Breast epithelium (tissue), 4 donors: Measurements from ENCODE around the gene DNAJC16. TPM values are rescaled to one million over a fixed set of nuclear protein-coding genes. Genes with fewer than 3 reads are reported as not detected.

Experiments
- DNase-seq, 2 donors: peaks; one replicate each; pipeline ENCODE4 v3.0.0-alpha.2; 2019; ENCODE audit warnings: low spot score in 2 of 2
- H3K27ac ChIP-seq, 2 donors: fragments of 200-600 bp; sonication (generic) in 1 of 2; one replicate each; pipeline ENCODE4 v1.5.1; 2016 to 2019; ENCODE audit warnings: mild to moderate bottlenecking in 1 of 2
- H3K27me3 ChIP-seq, 2 donors: fragments of 200-600 bp; sonication (generic) in 1 of 2; one replicate each; pipeline versions ENCODE4 v1.5.1 to v1.6.0; 2017 to 2019; ENCODE audit warnings: control low read depth in 1 of 2, mild to moderate bottlenecking in 1 of 2
- H3K36me3 ChIP-seq: fragments of 200-600 bp; one replicate; pipeline ENCODE4 v1.5.1; 2019
- H3K4me1 ChIP-seq, 2 donors: fragments of 200-600 bp; sonication (generic); one replicate each; pipeline ENCODE4 v1.5.1; 2016 to 2019; ENCODE audit warnings: control low read depth in 1 of 2
- H3K4me3 ChIP-seq, 3 donors: fragments of 200-600 bp; sonication (generic); 1 replicate in 2 of 3; 2 replicates in 1 of 3; pipeline ENCODE4 v1.5.1; 2016 to 2019; ENCODE audit warnings: mild to moderate bottlenecking in 3 of 3, moderate library complexity in 2 of 3
- H3K9me3 ChIP-seq, 2 donors: fragments of 200-600 bp; sonication (generic) in 1 of 2; one replicate each; pipeline ENCODE4 v1.5.1; 2016 to 2019; ENCODE audit warnings: control low read depth in 1 of 2
- POLR2A ChIP-seq: fragments of 450-650 bp; IDR thresholded peaks from one replicate; pipeline ENCODE4 v1.6.1; 2016; ENCODE audit warnings: antibody characterized with exemption, mild to moderate bottlenecking, moderate library complexity
- POLR2AphosphoS5 ChIP-seq, 3 donors: sonication (generic); formaldehyde crosslinking; IDR thresholded peaks; one replicate each; pipeline ENCODE4 v1.6.1; 2017; ENCODE audit warnings: antibody characterized with exemption in 3 of 3
- intact Hi-C: fragments of 100-400 bp; cut with DNase I; formaldehyde crosslinking; loops from one replicate; pipeline ENCODE4 v1.15.1; 2023; ENCODE audit warnings: low total_unique reads
- total RNA-seq, 3 donors: library from RNA; depleted of rRNA; stranded (reverse); fragments of >200 nt; gene quantifications; one replicate each; pipeline ENCODE4 v1.1.0, GENCODE V29; 2016
- TF ChIP-seq, protein P1 (sequence below), 3 donors: fragments of 450-650 bp; IDR thresholded peaks; one replicate each; pipeline ENCODE4 v1.5.1; 2016 to 2017; ENCODE audit warnings: antibody characterized with exemption in 3 of 3, mild to moderate bottlenecking in 3 of 3, moderate library complexity in 3 of 3

DNAJC16 gene
- total RNA-seq, 3 donors from 2014 or later = 14.1 to 30.4 (median 21.0) TPM

GRCh38 chr1:15573477-15573876 is 46.8 kb downstream of the DNAJC16 start:
- Histone ChIP-seq H3K4me3 (no peak overlapping the region), H3K9me3 (no peaks in the 10 kb centered on the region), H3K27ac (no peak overlapping the region), H3K27me3 (no peaks in the 10 kb centered on the region), H3K36me3 (no peaks in the 10 kb centered on the region), H3K4me1 (no peaks in the 10 kb centered on the region)
- intact Hi-C loops = no loop called here
- DNase-seq = no peak
- no peak for TF ChIP-seq POLR2A
- TF ChIP-seq, protein P1, sequence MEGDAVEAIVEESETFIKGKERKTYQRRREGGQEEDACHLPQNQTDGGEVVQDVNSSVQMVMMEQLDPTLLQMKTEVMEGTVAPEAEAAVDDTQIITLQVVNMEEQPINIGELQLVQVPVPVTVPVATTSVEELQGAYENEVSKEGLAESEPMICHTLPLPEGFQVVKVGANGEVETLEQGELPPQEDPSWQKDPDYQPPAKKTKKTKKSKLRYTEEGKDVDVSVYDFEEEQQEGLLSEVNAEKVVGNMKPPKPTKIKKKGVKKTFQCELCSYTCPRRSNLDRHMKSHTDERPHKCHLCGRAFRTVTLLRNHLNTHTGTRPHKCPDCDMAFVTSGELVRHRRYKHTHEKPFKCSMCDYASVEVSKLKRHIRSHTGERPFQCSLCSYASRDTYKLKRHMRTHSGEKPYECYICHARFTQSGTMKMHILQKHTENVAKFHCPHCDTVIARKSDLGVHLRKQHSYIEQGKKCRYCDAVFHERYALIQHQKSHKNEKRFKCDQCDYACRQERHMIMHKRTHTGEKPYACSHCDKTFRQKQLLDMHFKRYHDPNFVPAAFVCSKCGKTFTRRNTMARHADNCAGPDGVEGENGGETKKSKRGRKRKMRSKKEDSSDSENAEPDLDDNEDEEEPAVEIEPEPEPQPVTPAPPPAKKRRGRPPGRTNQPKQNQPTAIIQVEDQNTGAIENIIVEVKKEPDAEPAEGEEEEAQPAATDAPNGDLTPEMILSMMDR (IDR thresholded peaks at IDR 0.05) = no peak

DNA sequence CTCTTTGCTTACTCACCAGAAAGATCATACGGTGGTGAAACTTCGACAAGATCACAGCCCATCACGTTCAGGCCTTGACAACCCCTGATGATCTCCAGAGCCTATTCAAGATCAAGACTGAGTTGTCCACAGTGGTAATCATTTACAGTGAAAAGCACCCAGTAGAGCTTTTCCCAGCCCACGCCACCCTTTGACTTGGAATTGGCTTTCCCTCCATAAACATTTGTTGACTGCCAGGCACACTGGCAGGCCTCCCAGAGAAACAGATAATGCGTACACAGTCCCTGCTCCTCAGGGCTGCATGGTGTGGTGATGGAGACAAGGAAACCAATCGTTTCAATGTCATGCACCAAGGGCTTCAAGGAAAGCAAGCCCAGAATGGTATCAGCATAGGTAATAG is 48.1 kb downstream of the DNAJC16 start:
- H3K4me1 ChIP-seq = no peaks in the 10 kb centered on the region
- TF ChIP-seq POLR2A = no peak
- no peak for TF ChIP-seq POLR2AphosphoS5 (IDR thresholded peaks at IDR 0.05)
- TF ChIP-seq, protein P1 (IDR thresholded peaks at IDR 0.05) = no peak
- H3K4me3 ChIP-seq = no peak overlapping the region
- no peaks in the 10 kb centered on the region for H3K9me3 ChIP-seq
- DNase-seq = no peak
- intact Hi-C loops = no loop called here
- H3K27me3 ChIP-seq = no peaks in the 10 kb centered on the region
- H3K27ac ChIP-seq = no peak overlapping the region
- no peaks in the 10 kb centered on the region for H3K36me3 ChIP-seq

- no peaks in the 10 kb centered on the region for H3K9me3 ChIP-seq
- no peak for DNase-seq
- intact Hi-C loops = no loop called here
- H3K36me3 ChIP-seq = no peaks in the 10 kb centered on the region
- H3K27ac ChIP-seq = no peak overlapping the region
- H3K4me3 ChIP-seq = no peak overlapping the region
- H3K27me3 ChIP-seq = no peaks in the 10 kb centered on the region
- H3K4me1 ChIP-seq = no peaks in the 10 kb centered on the region
- TF ChIP-seq, protein P1 (IDR thresholded peaks at IDR 0.05) = no peak
- TF ChIP-seq POLR2AphosphoS5 (IDR thresholded peaks at IDR 0.05) (no peak), POLR2A (no peak)
Observed at GRCh38 chr1:15575549-15576150, 49.0 kb downstream of the DNAJC16 start.

- H3K9me3 ChIP-seq = no peaks in the 10 kb centered on the region
- TF ChIP-seq POLR2A (no peak), POLR2AphosphoS5 (IDR thresholded peaks at IDR 0.05) (no peak)
- TF ChIP-seq, protein P1 (IDR thresholded peaks at IDR 0.05) = no peak
- H3K27ac ChIP-seq = no peak overlapping the region
- no peaks in the 10 kb centered on the region for H3K27me3 ChIP-seq
- no peak for DNase-seq
- no peak overlapping the region for H3K4me3 ChIP-seq
- intact Hi-C loops = no loop called here
- no peaks in the 10 kb centered on the region for H3K4me1 ChIP-seq
- no peaks in the 10 kb centered on the region for H3K36me3 ChIP-seq
Observed at GRCh38 chr1:15577691-15578090, 51.0 kb downstream of the DNAJC16 start.

- no peaks in the 10 kb centered on the region for H3K4me1 ChIP-seq
- no peak overlapping the region for H3K27ac ChIP-seq
- no peaks in the 10 kb centered on the region for H3K36me3 ChIP-seq
- no peak for DNase-seq
- no peaks in the 10 kb centered on the region for H3K9me3 ChIP-seq
- no peaks in the 10 kb centered on the region for H3K27me3 ChIP-seq
- no peak overlapping the region for H3K4me3 ChIP-seq
- intact Hi-C loops = no loop called here
- TF ChIP-seq POLR2AphosphoS5 (IDR thresholded peaks at IDR 0.05) = no peak
- TF ChIP-seq, protein P1 (IDR thresholded peaks at IDR 0.05) = no peak
- no peak for TF ChIP-seq POLR2A
Observed at GRCh38 chr1:15578921-15579682, 52.5 kb downstream of the DNAJC16 start.
